Liver (tissue), 9 donors: ENCODE results near the gene GUCD1. TPM values are rescaled to one million over a fixed set of nuclear protein-coding genes. Genes with fewer than 3 reads are reported as not detected.

Source experiments
- DNase-seq: peaks from one replicate; pipeline ENCODE4 v3.0.0-alpha.2; 2017; ENCODE audit warnings: low spot score
- H3K27ac ChIP-seq, 2 donors: one replicate each; pipeline ENCODE4 v1.7.0; 2013; ENCODE audit warnings: inconsistent platforms in 2 of 2, low read length in 2 of 2, control low read depth in 1 of 2, low read depth in 1 of 2, mild to moderate bottlenecking in 1 of 2
- H3K27me3 ChIP-seq, 4 donors: one replicate each; pipeline versions ENCODE4 v1.6.1 to v1.7.0; 2013; ENCODE audit warnings: low read length in 3 of 4, inconsistent platforms in 1 of 4, mild to moderate bottlenecking in 1 of 4, moderate library complexity in 1 of 4; ENCODE audit not compliant: control insufficient read depth in 4 of 4, insufficient read depth in 4 of 4
- H3K36me3 ChIP-seq, 4 donors: one replicate each; pipeline versions ENCODE4 v1.6.1 to v1.7.0; 2013; ENCODE audit warnings: low read length in 3 of 4, mild to moderate bottlenecking in 3 of 4, low read depth in 1 of 4, moderate library complexity in 1 of 4; ENCODE audit not compliant: control insufficient read depth in 4 of 4, insufficient read depth in 3 of 4
- H3K4me1 ChIP-seq, 4 donors: one replicate each; pipeline versions ENCODE4 v1.6.1 to v1.7.0; 2013; ENCODE audit warnings: low read length in 3 of 4, mild to moderate bottlenecking in 3 of 4, moderate library complexity in 1 of 4; ENCODE audit not compliant: control insufficient read depth in 4 of 4, insufficient read depth in 4 of 4
- H3K4me3 ChIP-seq, 3 donors: one replicate each; pipeline versions ENCODE4 v1.6.1 to v1.7.0; 2013; ENCODE audit warnings: low read length in 3 of 3, control low read depth in 1 of 3, low read depth in 1 of 3, mild to moderate bottlenecking in 1 of 3
- H3K9ac ChIP-seq, 2 donors: one replicate each; pipeline ENCODE4 v1.7.0; 2013; ENCODE audit warnings: low read length in 2 of 2, mild to moderate bottlenecking in 2 of 2, moderate library complexity in 2 of 2, control low read depth in 1 of 2, low read depth in 1 of 2
- H3K9me3 ChIP-seq, 4 donors: one replicate each; pipeline versions ENCODE4 v1.6.1 to v1.7.0; 2013; ENCODE audit warnings: low read length in 3 of 4; ENCODE audit not compliant: control insufficient read depth in 4 of 4
- ATF3 ChIP-seq: IDR thresholded peaks from 2 replicates; pipeline ENCODE4 v1.6.1; 2016; ENCODE audit warnings: antibody characterized with exemption
- CTCF ChIP-seq: fragments of 150-350 bp; IDR thresholded peaks from 2 replicates; pipeline ENCODE4 v1.5.1; 2017; ENCODE audit warnings: improper control_type of control experiment, low read depth, low read length; ENCODE audit not compliant: missing input control
- EGR1 ChIP-seq, 2 donors: IDR thresholded peaks; 2 replicates each; pipeline ENCODE4 v1.6.1; 2016 to 2018; ENCODE audit warnings: antibody characterized with exemption in 2 of 2, low read depth in 2 of 2
- FOXA1 ChIP-seq: IDR thresholded peaks from 2 replicates; pipeline ENCODE4 v1.6.1; 2016; ENCODE audit warnings: antibody characterized with exemption
- FOXA2 ChIP-seq: IDR thresholded peaks from 2 replicates; pipeline ENCODE4 v1.6.1; 2016; ENCODE audit warnings: antibody characterized with exemption
- GABPA ChIP-seq, 2 donors: IDR thresholded peaks in 1 of 2; conservative IDR thresholded peaks in 1 of 2; 2 replicates each; pipeline ENCODE4 v1.6.1; 2016; ENCODE audit warnings: antibody characterized with exemption in 2 of 2, mild to moderate bottlenecking in 1 of 2, moderate library complexity in 1 of 2
- HNF4A ChIP-seq, 2 donors: conservative IDR thresholded peaks; 2 replicates each; pipeline ENCODE4 v1.6.1; 2016; ENCODE audit warnings: antibody characterized with exemption in 2 of 2, mild to moderate bottlenecking in 2 of 2
- HNF4G ChIP-seq: IDR thresholded peaks from 2 replicates; pipeline ENCODE4 v1.6.1; 2016; ENCODE audit warnings: antibody characterized with exemption
- JUND ChIP-seq, 2 donors: IDR thresholded peaks; 2 replicates each; pipeline ENCODE4 v1.6.1; 2016; ENCODE audit warnings: antibody characterized with exemption in 2 of 2
- MAX ChIP-seq: IDR thresholded peaks from 2 replicates; pipeline ENCODE4 v1.6.1; 2016; ENCODE audit warnings: antibody characterized with exemption
- NR2F2 ChIP-seq: IDR thresholded peaks from 2 replicates; pipeline ENCODE4 v1.6.1; 2016; ENCODE audit warnings: antibody characterized with exemption
- RAD21 ChIP-seq, 2 donors: IDR thresholded peaks; 2 replicates each; pipeline ENCODE4 v1.6.1; 2016; ENCODE audit warnings: antibody characterized with exemption in 2 of 2, mild to moderate bottlenecking in 2 of 2
- REST ChIP-seq: IDR thresholded peaks from 2 replicates; pipeline ENCODE4 v1.6.1; 2016; ENCODE audit warnings: antibody characterized with exemption, mild to moderate bottlenecking
- RXRA ChIP-seq, 2 donors: IDR thresholded peaks; 2 replicates each; pipeline ENCODE4 v1.6.1; 2017 to 2018; ENCODE audit warnings: antibody characterized with exemption in 2 of 2, mild to moderate bottlenecking in 1 of 2
- SP1 ChIP-seq: IDR thresholded peaks from 2 replicates; pipeline ENCODE4 v1.6.1; 2018; ENCODE audit warnings: antibody characterized with exemption, mild to moderate bottlenecking
- TAF1 ChIP-seq: conservative IDR thresholded peaks from 2 replicates; pipeline ENCODE4 v1.6.1; 2016; ENCODE audit warnings: antibody characterized with exemption, mild to moderate bottlenecking
- YY1 ChIP-seq: IDR thresholded peaks from 2 replicates; pipeline ENCODE4 v1.6.1; 2016; ENCODE audit warnings: antibody characterized with exemption, mild to moderate bottlenecking
- ZBTB33 ChIP-seq: IDR thresholded peaks from 2 replicates; pipeline ENCODE4 v1.6.1; 2016; ENCODE audit warnings: antibody characterized with exemption
- WGBS: extraction: QIAGEN DNeasy Blood & Tissue Kit; methylation state at CpG from one replicate; pipeline ENCODE4 v1.1.7; 2013; 5-methylcytosine and 5-hydroxymethylcytosine counted together
- polyA plus RNA-seq, 2 donors: library from polyadenylated mRNA; stranded (reverse) in 1 of 2; unstranded in 1 of 2; fragments of 200-250 nt in 1 of 2; fragments of >200 nt in 1 of 2; fragmentation: Nextera tagmentation in 1 of 2; extraction: Ambion mirVana in 1 of 2; gene quantifications; one replicate each; pipeline versions ENCODE4 v1.2.1 to v1.2.3, GENCODE V29; 2013 to 2015
- total RNA-seq, 2 donors: library from RNA; depleted of rRNA; stranded (reverse); fragments of >200 nt; gene quantifications; one replicate each; pipeline ENCODE4 v1.2.3, GENCODE V29; 2014
- donor health status: healthy.
- donor health status: healthy.
- donor health status: healthy.
- donor health status: healthy.
- donor health status: healthy.

Gene GUCD1
- total and polyA plus RNA-seq, 4 donors = 118 to 202 (median 179) TPM

- H3K36me3 ChIP-seq = no peaks in the 10 kb centered on the region
- no peaks in the 10 kb centered on the region for H3K9me3 ChIP-seq
- peak within 1 kb of the TSS; percentile 66 to 99 for H3K9ac ChIP-seq
- 16% methylated on average over 76 of the region's 76 CpGs for WGBS
- peak within 1 kb of the TSS; percentile 51 to 83 (median 60) for H3K4me3 ChIP-seq
- H3K27me3 ChIP-seq = no peaks in the 10 kb centered on the region
- DNase-seq = peak; percentile 71
- peaks cover 0 to 49% (median 36%) of the 10 kb centered on the region in 4 donors for H3K4me1 ChIP-seq
- H3K27ac ChIP-seq = peak within 1 kb of the TSS; percentile 81 to 88
- TF ChIP-seq RAD21 (IDR thresholded peaks at IDR 0.05) (peak in 1 of 2 donors; percentile 13), RXRA (IDR thresholded peaks at IDR 0.05) (peak; percentile 91 to 98), ATF3 (peak; percentile 39), MAX (peak; percentile 99), NR2F2 (peak; percentile 39), FOXA2 (no peak), SP1 (peak; percentile 99), JUND (IDR thresholded peaks at IDR 0.05) (peak; percentile 61 to 67), EGR1 (IDR thresholded peaks at IDR 0.05; ENCODE audit: low read depth in 2 of 2) (peak; percentile 97 to 99), FOXA1 (peak; percentile 74), CTCF (no peak), TAF1 (peak; percentile 90), GABPA (IDR thresholded peaks at IDR 0.05 in 1 of 2, conservative IDR thresholded peaks at IDR 0.05 in 1 of 2) (no peak), HNF4A (conservative IDR thresholded peaks at IDR 0.05) (peak; percentile 88 to 90), YY1 (peak; percentile 88), HNF4G (peak; percentile 73), ZBTB33 (peak; percentile 55), REST (peak; percentile 95)
Observed at GRCh38 chr22:24494528-24495364, 60.2 kb downstream of the GUCD1 start, which contains the start of gene UPB1. Gene UPB1, plus strand, starts transcription at chr22:24495332. Its CDS starts 72 bp downstream, at chr22:24495404.
